ENCODE results near the gene DGKI. TPM values are rescaled to one million over a fixed set of nuclear protein-coding genes. Genes with fewer than 3 reads are reported as not detected.

The DGKI gene
- total RNA-seq, 3 donors from 2014 or later (not counting 1 experiment from before 2014, with no cell fraction given) = 0.53 TPM; not detected in 2

GRCh38 chr7:137337902-137338301, 508.9 kb downstream of the DGKI start:
- DNase-seq (no peak), ATAC-seq (no peak)
- Mint-ChIP-seq H3K9me3 (peaks cover 7 to 9% of the 10 kb centered on the region in 2 donors), H3K36me3 (no peaks in the 10 kb centered on the region), H3K27me3 (ENCODE audit: low read depth in 2 of 2) (no peaks in the 10 kb centered on the region), H3K4me3 (no peak overlapping the region), H3K4me1 (no peaks in the 10 kb centered on the region), H3K27ac (no peak overlapping the region)
- intact Hi-C loops (cut with micrococcal nuclease) = no loop called here
- no peaks in the 10 kb centered on the region for H3K36me3 ChIP-seq (ENCODE audit: control insufficient read depth, insufficient read depth, low read length)
- no peaks in the 10 kb centered on the region for H3K4me1 ChIP-seq (ENCODE audit: control insufficient read depth, insufficient read depth, low read length)
- TF ChIP-seq CTCF (IDR thresholded peaks at IDR 0.05) = no peak
- no peaks in the 10 kb centered on the region for H3K27me3 ChIP-seq (ENCODE audit: control insufficient read depth, insufficient read depth, low read length)
- H3K9me3 ChIP-seq (ENCODE audit: control insufficient read depth, insufficient read depth, low read length) = no peaks in the 10 kb centered on the region
- H3K4me3 ChIP-seq (ENCODE audit: low read length) = no peak overlapping the region
- WGBS (ENCODE audit: insufficient coverage) = 56% methylated on average over 2 of the region's 2 CpGs
- H3K27ac ChIP-seq (ENCODE audit: low read length) = no peak overlapping the region

GRCh38 chr7:137335814-137336213, 511.0 kb downstream of the DGKI start:
- Mint-ChIP-seq H3K4me1 (no peaks in the 10 kb centered on the region), H3K27ac (no peak overlapping the region), H3K36me3 (no peaks in the 10 kb centered on the region), H3K27me3 (ENCODE audit: low read depth in 2 of 2) (no peaks in the 10 kb centered on the region), H3K9me3 (peaks cover 7 to 9% of the 10 kb centered on the region in 2 donors), H3K4me3 (no peak overlapping the region)
- 87% methylated on average over 3 of the region's 4 CpGs for WGBS (ENCODE audit: insufficient coverage)
- ATAC-seq = no peak
- intact Hi-C loops (cut with micrococcal nuclease) = no loop called here
- TF ChIP-seq CTCF (IDR thresholded peaks at IDR 0.05) = no peak
- H3K27ac ChIP-seq (ENCODE audit: low read length) = no peak overlapping the region
- no peaks in the 10 kb centered on the region for H3K4me1 ChIP-seq (ENCODE audit: control insufficient read depth, insufficient read depth, low read length)
- no peaks in the 10 kb centered on the region for H3K27me3 ChIP-seq (ENCODE audit: control insufficient read depth, insufficient read depth, low read length)
- H3K4me3 ChIP-seq (ENCODE audit: low read length) = no peak overlapping the region
- no peaks in the 10 kb centered on the region for H3K9me3 ChIP-seq (ENCODE audit: control insufficient read depth, insufficient read depth, low read length)
- DNase-seq = no peak
- no peaks in the 10 kb centered on the region for H3K36me3 ChIP-seq (ENCODE audit: control insufficient read depth, insufficient read depth, low read length)

GRCh38 chr7:137331378-137331777, 515.4 kb downstream of the DGKI start:
- ATAC-seq (no peak), DNase-seq (no peak)
- H3K4me1 ChIP-seq (ENCODE audit: control insufficient read depth, insufficient read depth, low read length) = no peaks in the 10 kb centered on the region
- intact Hi-C loops (cut with micrococcal nuclease) = no loop called here
- Mint-ChIP-seq H3K27ac (no peak overlapping the region), H3K4me3 (no peak overlapping the region), H3K9me3 (peaks cover 15 to 18% of the 10 kb centered on the region in 2 donors), H3K27me3 (ENCODE audit: low read depth in 2 of 2) (no peaks in the 10 kb centered on the region), H3K36me3 (no peaks in the 10 kb centered on the region), H3K4me1 (no peaks in the 10 kb centered on the region)
- 86% methylated on average over 8 of the region's 8 CpGs for WGBS (ENCODE audit: insufficient coverage)
- H3K27me3 ChIP-seq (ENCODE audit: control insufficient read depth, insufficient read depth, low read length) = no peaks in the 10 kb centered on the region
- no peak for TF ChIP-seq CTCF (IDR thresholded peaks at IDR 0.05)
- no peaks in the 10 kb centered on the region for H3K36me3 ChIP-seq (ENCODE audit: control insufficient read depth, insufficient read depth, low read length)
- H3K9me3 ChIP-seq (ENCODE audit: control insufficient read depth, insufficient read depth, low read length) = peaks cover 3% of the 10 kb centered on the region
- no peak overlapping the region for H3K4me3 ChIP-seq (ENCODE audit: low read length)
- H3K27ac ChIP-seq (ENCODE audit: low read length) = no peak overlapping the region

Other genes with a start within 250 kb of the DGKI start
- gene CREB3L2, start 155.1 kb upstream of the DGKI start, total RNA-seq = 10 to 100 TPM; 45.9 to 54.6 (median 52.5) TPM
- gene AKR1D1, start 229.5 kb upstream of the DGKI start, total RNA-seq = not detected

All from natural killer cell (primary cell).